Measurements from ENCODE around the gene CNEP1R1. TPM values are rescaled to one million over a fixed set of nuclear protein-coding genes. Genes with fewer than 3 reads are reported as not detected.

Gene CNEP1R1
- total and polyA plus RNA-seq, 9 of the 15 experiments (the other 6 are each of a cell fraction or from before 2014, with no cell fraction given): 7.6 to 20.1 (median 10.6) TPM

GRCh38 chr16:50037662-50038220 lies 12.7 kb downstream of the CNEP1R1 start:
- in situ Hi-C loops (cut with MboI) (no loop called here), intact Hi-C loops (cut with micrococcal nuclease) (no loop called here)
- DNase-seq (ENCODE audit: extremely low read depth in 1 of 4, low spot score in 3 of 4) (no peak), FAIRE-seq (no peak), ATAC-seq (no peak)
- CTCF ChIA-PET (ENCODE audit: low intra/inter-chr PET ratio): interaction anchor here (0.6 kb wide), 1 partner anchor 528 kb away, joined by 3 read pairs; no protein-coding TSS in a partner anchor
- Histone ChIP-seq H4K20me1 (replicated peaks; ENCODE audit: control insufficient read depth, insufficient read depth, low read length) (no peaks in the 10 kb centered on the region), H3K9me3 (replicated peaks; ENCODE audit: control insufficient read depth, insufficient read depth, low read depth, low read length) (no peaks in the 10 kb centered on the region), H3K9me1 (ENCODE audit: control insufficient read depth, insufficient read depth, low read length) (no peaks in the 10 kb centered on the region), H2AFZ (ENCODE audit: low read depth, low read length) (no peak overlapping the region), H3K4me1 (replicated peaks in 1 of 2; ENCODE audit: control insufficient read depth in 2 of 2, insufficient read depth in 2 of 2, low read length in 2 of 2) (peaks cover 0 to 4% of the 10 kb centered on the region in 2 experiments; a peak in 3 of 5 replicates), H3K27ac (ENCODE audit: extremely low read depth, low read depth, low read length) (no peak overlapping the region), H3K4me2 (ENCODE audit: insufficient read depth, low read length) (no peak overlapping the region), H3K36me3 (ENCODE audit: control insufficient read depth, insufficient read depth, low read length) (peaks cover 28% of the 10 kb centered on the region; the same call in 1 of the 3 replicates), H3K27me3 (ENCODE audit: control insufficient read depth in 2 of 2, insufficient read depth in 2 of 2, low read length in 2 of 2) (peaks cover 0 to under 1% of the 10 kb centered on the region in 2 experiments; a peak in 1 of 5 replicates), H3K9ac (ENCODE audit: insufficient read depth in 1 of 2, low read depth in 2 of 2, low read length in 2 of 2) (no peak overlapping the region), H3K4me3 (no peak overlapping the region), H3K79me2 (ENCODE audit: control insufficient read depth, insufficient read depth, low read length) (no peaks in the 10 kb centered on the region)
- POLR2A ChIA-PET: interaction anchor here (0.6 to 2.1 kb wide), 4 partner anchors 13 to 123 kb away, joined by 3 to 7 read pairs (median 4); partner anchors contain the start of genes CNEP1R1 and HEATR3
- WGBS (ENCODE audit: insufficient coverage, low coverage, missing lambda C conversion rate): 20% methylated on average over 2 of the region's 2 CpGs
- no TSS peak for BruUV-seq (replicated peaks)
- no peak for TF ChIP-seq CEBPG (CRISPR knock-in tag; IDR thresholded peaks at IDR 0.05)
- TF ChIP-seq CEBPG (tag; conservative IDR thresholded peaks at IDR 0.05 in 1 of 2, IDR thresholded peaks at IDR 0.05 in 1 of 2): peak in 1 of 2 experiments; percentile 68; a peak in 2 of 4 replicates
- TF ChIP-seq CHD4 (IDR thresholded peaks at IDR 0.05; ENCODE audit: insufficient read depth, insufficient replicate concordance, low read depth, low read length, poor library complexity, severe bottlenecking): no peak
- TF ChIP-seq HDAC1 (IDR thresholded peaks at IDR 0.05): no peak
- TF ChIP-seq ZNF316 (IDR thresholded peaks at IDR 0.05): no peak
- TF ChIP-seq ARID1B (IDR thresholded peaks at IDR 0.05): no peak
- no peak for TF ChIP-seq ARHGAP35 (IDR thresholded peaks at IDR 0.05; ENCODE audit: partially characterized antibody)
- no peak for TF ChIP-seq HDAC6 (IDR thresholded peaks at IDR 0.05; ENCODE audit: low read depth, low read length)
- TF ChIP-seq POLR3G (IDR thresholded peaks at IDR 0.05; ENCODE audit: extremely low read depth, insufficient read length, insufficient replicate concordance): no peak
